GM12878 (cell line): ENCODE results near the gene THBD. TPM values are rescaled to one million over a fixed set of nuclear protein-coding genes. Genes with fewer than 3 reads are reported as not detected.

Experiments
- ATAC-seq: fragments of 200-7000 bp; cut with Tn5 transposase; 3 replicates; pipeline ENCODE4 v1.9.1; 2020; ENCODE audit warnings: mild to moderate bottlenecking, moderate library complexity
- BruUV-seq: library from RNA; stranded (reverse); fragments of 400-500 nt; replicated peaks from 2 replicates; lab custom pipeline; 2021; lab: Mats Ljungman, UMichigan
- CTCF ChIA-PET: fragments of 300-600 bp; sonication (Branson Sonifier 250); formaldehyde crosslinking; extraction: SDS; loops from one replicate; lab custom pipeline; 2021; ENCODE audit warnings: inconsistent platforms; lab: Yijun Ruan, JAX
- POLR2A ChIA-PET: fragments of 350-600 bp; formaldehyde crosslinking; extraction: SDS; loops from one replicate; lab custom pipeline; 2021; ENCODE audit warnings: inconsistent platforms; lab: Charles Lee
- RAD21 ChIA-PET: fragments of 300-600 bp; sonication (Branson Sonifier 250); formaldehyde crosslinking; loops from one replicate; lab custom pipeline; 2023; ENCODE audit warnings: antibody characterized with exemption; ENCODE audit not compliant: unreplicated experiment; lab: Charles Lee
- SMC1A ChIA-PET: fragments of 300-600 bp; sonication (Branson Sonifier 250); formaldehyde crosslinking; loops from one replicate; lab custom pipeline; 2023; ENCODE audit not compliant: unreplicated experiment, uncharacterized antibody; lab: Charles Lee
- DNase-seq: peaks from one replicate; pipeline ENCODE4 v3.0.0-alpha.2; 2011; ENCODE audit warnings: low read depth, low spot score
- FAIRE-seq: peaks from 3 replicates; lab custom pipeline; 2011; peaks lifted over from hg19 to GRCh38; lab: Jason Lieb, UNC
- H2AFZ ChIP-seq: 2 replicates; pipeline ENCODE4 v1.6.0; 2011; ENCODE audit warnings: low read depth, low read length, control low read depth; ENCODE audit not compliant: control insufficient read depth
- H3K27ac ChIP-seq: 2 replicates; pipeline ENCODE4 v1.5.1; 2011; ENCODE audit warnings: control low read depth; ENCODE audit not compliant: control insufficient read depth, insufficient read depth
- H3K27me3 ChIP-seq, 2 experiments: replicated peaks in 1 of 2; 2 replicates each; pipeline versions ENCODE4 v1.6.0 to v1.6.1; 2011; ENCODE audit warnings: low read length in 1 of 2; ENCODE audit not compliant: control insufficient read depth in 2 of 2, insufficient read depth in 2 of 2
- H3K36me3 ChIP-seq, 2 experiments: 2 replicates each; pipeline ENCODE4 v1.5.1; 2011; ENCODE audit warnings: low read length in 1 of 2; ENCODE audit not compliant: control insufficient read depth in 2 of 2, insufficient read depth in 2 of 2
- H3K4me1 ChIP-seq: 2 replicates; pipeline ENCODE4 v1.6.1; 2011; ENCODE audit warnings: mild to moderate bottlenecking, low read length, moderate library complexity, mixed read lengths; ENCODE audit not compliant: control insufficient read depth, insufficient read depth
- H3K4me2 ChIP-seq: 2 replicates; pipeline ENCODE4 v1.6.0; 2011; ENCODE audit warnings: control low read depth; ENCODE audit not compliant: control insufficient read depth, insufficient read depth
- H3K4me3 ChIP-seq: fragments of 200-600 bp; sonication (generic); 2 replicates; pipeline ENCODE4 v1.5.1; 2016
- H3K79me2 ChIP-seq: 2 replicates; pipeline ENCODE4 v1.6.0; 2011; ENCODE audit warnings: low read length; ENCODE audit not compliant: control insufficient read depth, insufficient read depth
- H3K9ac ChIP-seq: 2 replicates; pipeline ENCODE4 v1.8.0; 2011; ENCODE audit warnings: low read length, control low read depth, mixed read lengths; ENCODE audit not compliant: control insufficient read depth, insufficient read depth
- H3K9me3 ChIP-seq: replicated peaks from 3 replicates; pipeline ENCODE4 v1.5.1; 2011; ENCODE audit warnings: mild to moderate bottlenecking, low read length; ENCODE audit not compliant: control insufficient read depth, insufficient read depth
- H4K20me1 ChIP-seq: 2 replicates; pipeline ENCODE4 v1.6.0; 2011; ENCODE audit not compliant: control insufficient read depth, insufficient read depth
- ESRRA ChIP-seq: IDR thresholded peaks from 2 replicates; pipeline ENCODE4 v1.6.1; 2012; ENCODE audit warnings: mild to moderate bottlenecking, low read length, improper control_type of control experiment
- HDAC6 ChIP-seq: fragments of 200-600 bp; sonication (generic); IDR thresholded peaks from one replicate; pipeline ENCODE4 v1.8.0; 2017; ENCODE audit warnings: antibody characterized with exemption; ENCODE audit not compliant: unreplicated experiment
- IKZF1 ChIP-seq: fragments of 450-650 bp; conservative IDR thresholded peaks from 2 replicates; pipeline ENCODE4 v1.6.1; 2017; ENCODE audit warnings: antibody characterized with exemption, mild to moderate bottlenecking
- NFIC ChIP-seq: IDR thresholded peaks from 2 replicates; pipeline ENCODE4 v1.6.1; 2012; ENCODE audit warnings: low read depth, mild to moderate bottlenecking, inconsistent platforms, low read length, moderate library complexity
- PML ChIP-seq: IDR thresholded peaks from 2 replicates; pipeline ENCODE4 v1.6.1; 2012; ENCODE audit warnings: low read length, inconsistent platforms
- SRF ChIP-seq, 2 experiments: IDR thresholded peaks; 2 replicates each; pipeline ENCODE4 v1.6.1; 2011; ENCODE audit warnings: low read depth in 2 of 2, low read length in 2 of 2, mild to moderate bottlenecking in 1 of 2, moderate library complexity in 1 of 2
- ZNF622 ChIP-seq: fragments of 450-650 bp; IDR thresholded peaks from 2 replicates; pipeline ENCODE4 v1.6.1; 2017; ENCODE audit warnings: mild to moderate bottlenecking, inconsistent platforms
- ZSCAN29 ChIP-seq: fragments of 450-650 bp; IDR thresholded peaks from 2 replicates; pipeline ENCODE4 v1.6.1; 2017; ENCODE audit warnings: mild to moderate bottlenecking, moderate library complexity
- WGBS: methylation state at CpG from one replicate; pipeline ENCODE4 v1.1.6; 2016; ENCODE audit warnings: low lambda C conversion rate; ENCODE audit not compliant: insufficient replicate concordance, insufficient coverage; ENCODE audit errors: missing lambda C conversion rate; 5-methylcytosine and 5-hydroxymethylcytosine counted together
- in situ Hi-C: fragments of 300-500 bp; cut with MboI; formaldehyde crosslinking; loops from 9 replicates; pipeline ENCODE4 v1.14.3; 2018; ENCODE audit warnings: mixed read lengths
- intact Hi-C: fragments of 100-400 bp; cut with micrococcal nuclease; formaldehyde crosslinking; loops from one replicate; pipeline ENCODE4 v1.14.2; 2022; ENCODE audit not compliant: unreplicated experiment
- polyA plus RNA-seq, 11 experiments: library from polyadenylated mRNA; depleted of rRNA in 4 of 11; unstranded in 6 of 11; stranded (reverse) in 5 of 11; fragments of >200 nt; fragmentation: Nextera tagmentation in 4 of 11; fragmentation: Illumina TruSeq in 1 of 11; extraction: Ambion mirVana in 4 of 11; extraction: Trizol in 1 of 11; gene quantifications; 1 replicate in 1 of 11; 2 replicates in 10 of 11; pipeline versions ENCODE4 v1.2.1 to v1.2.3, GENCODE V29; 2011 to 2016; ENCODE audit warnings: inconsistent platforms in 2 of 11, missing spikeins in 2 of 11, low read depth in 1 of 11
- total RNA-seq, 4 experiments: library from RNA; depleted of rRNA in 3 of 4; stranded (reverse); fragments of >200 nt in 3 of 4; fragmentation: Illumina TruSeq in 1 of 4; extraction: Trizol in 1 of 4; gene quantifications; 2 replicates each; pipeline versions ENCODE4 v1.2.1 to v1.2.3, GENCODE V29; 2013 to 2021
- TF ChIP-seq, protein P1 (sequence below), 3 experiments: IDR thresholded peaks in 2 of 3; conservative IDR thresholded peaks in 1 of 3; 2 replicates each; pipeline ENCODE4 v1.5.1; 2011; ENCODE audit warnings: low read depth in 3 of 3, low read length in 3 of 3, mild to moderate bottlenecking in 3 of 3, control low read depth in 2 of 3, moderate library complexity in 2 of 3, inconsistent platforms in 1 of 3, mixed read lengths in 1 of 3; ENCODE audit not compliant: control insufficient read depth in 2 of 3, insufficient read depth in 1 of 3; ENCODE audit errors: extremely low read depth in 1 of 3
- TF ChIP-seq, protein P2 (sequence below): fragments of 450-650 bp; IDR thresholded peaks from 2 replicates; pipeline ENCODE4 v1.6.1; 2017; ENCODE audit warnings: borderline replicate concordance
- TF ChIP-seq, protein P3 (sequence below): fragments of 150-350 bp; IDR thresholded peaks from 2 replicates; pipeline ENCODE4 v1.6.1; 2014; ENCODE audit warnings: mild to moderate bottlenecking, low read depth, low read length
- TF ChIP-seq, protein P4 (sequence below): IDR thresholded peaks from 2 replicates; pipeline ENCODE4 v1.6.1; 2012; ENCODE audit warnings: improper control_type of control experiment, low read depth, low read length; ENCODE audit not compliant: insufficient replicate concordance

Gene THBD
- total and polyA plus RNA-seq, 10 of the 15 experiments (the other 5 are each of a cell fraction or from before 2014, with no cell fraction given), result not detected

DNA sequence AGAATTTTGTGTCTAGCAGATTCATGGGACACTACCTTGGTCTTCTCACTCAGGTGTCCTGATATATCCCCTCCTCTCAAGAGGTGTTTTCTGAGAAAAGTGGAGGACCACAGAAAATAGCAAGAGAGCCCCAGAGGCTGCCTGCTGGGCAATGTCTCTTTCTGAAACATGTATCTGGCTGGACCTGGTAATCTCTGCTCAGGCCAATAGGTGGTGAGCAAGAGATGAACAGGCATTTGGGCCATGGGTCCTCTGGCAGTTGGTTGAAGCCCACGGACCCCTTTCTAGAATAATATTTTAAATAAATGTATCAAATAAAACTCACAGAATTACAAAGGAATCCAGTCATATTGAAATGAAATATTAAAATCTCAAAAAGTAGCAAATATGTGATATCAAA is 8.8 kb upstream of the THBD start (continued):
- TF ChIP-seq, protein P1, sequence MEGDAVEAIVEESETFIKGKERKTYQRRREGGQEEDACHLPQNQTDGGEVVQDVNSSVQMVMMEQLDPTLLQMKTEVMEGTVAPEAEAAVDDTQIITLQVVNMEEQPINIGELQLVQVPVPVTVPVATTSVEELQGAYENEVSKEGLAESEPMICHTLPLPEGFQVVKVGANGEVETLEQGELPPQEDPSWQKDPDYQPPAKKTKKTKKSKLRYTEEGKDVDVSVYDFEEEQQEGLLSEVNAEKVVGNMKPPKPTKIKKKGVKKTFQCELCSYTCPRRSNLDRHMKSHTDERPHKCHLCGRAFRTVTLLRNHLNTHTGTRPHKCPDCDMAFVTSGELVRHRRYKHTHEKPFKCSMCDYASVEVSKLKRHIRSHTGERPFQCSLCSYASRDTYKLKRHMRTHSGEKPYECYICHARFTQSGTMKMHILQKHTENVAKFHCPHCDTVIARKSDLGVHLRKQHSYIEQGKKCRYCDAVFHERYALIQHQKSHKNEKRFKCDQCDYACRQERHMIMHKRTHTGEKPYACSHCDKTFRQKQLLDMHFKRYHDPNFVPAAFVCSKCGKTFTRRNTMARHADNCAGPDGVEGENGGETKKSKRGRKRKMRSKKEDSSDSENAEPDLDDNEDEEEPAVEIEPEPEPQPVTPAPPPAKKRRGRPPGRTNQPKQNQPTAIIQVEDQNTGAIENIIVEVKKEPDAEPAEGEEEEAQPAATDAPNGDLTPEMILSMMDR (IDR thresholded peaks at IDR 0.05 in 2 of 3, conservative IDR thresholded peaks at IDR 0.05 in 1 of 3; ENCODE audit: control insufficient read depth in 2 of 3, extremely low read depth in 1 of 3, insufficient read depth in 1 of 3, low read depth in 3 of 3, low read length in 3 of 3), result peak in 2 of 3 experiments; percentile 5 to 26; a peak in 2 of 6 replicates
- TF ChIP-seq NFIC, result no peak
- TF ChIP-seq ZNF622, result no peak

DNA sequence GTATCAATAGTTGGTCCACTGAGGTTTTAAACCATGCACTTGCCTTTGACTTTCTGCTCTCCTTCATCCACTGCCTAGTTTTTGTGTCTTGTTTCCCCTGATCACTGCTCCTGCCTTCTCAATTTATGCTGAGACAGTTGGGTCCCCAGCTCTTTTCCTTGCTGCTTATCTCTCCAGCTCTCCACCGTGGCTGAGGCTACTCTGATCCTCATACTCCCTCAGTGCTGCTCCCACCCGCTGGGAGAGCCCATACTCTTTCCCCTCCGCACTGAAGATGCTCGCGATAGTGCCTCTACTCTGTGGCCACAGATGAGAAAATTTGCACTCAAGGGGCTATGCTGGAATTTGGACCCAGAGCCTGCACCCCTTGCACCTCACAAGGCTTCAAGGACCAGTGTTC is 3.4 kb upstream of the THBD start:
- ChIA-PET CTCF (interaction anchor here (0.6 to 5.3 kb wide), 4 partner anchors 173 to 361 kb away, joined by 3 to 34 read pairs (median 4); no protein-coding TSS in a partner anchor), POLR2A (no interaction called here), RAD21 (interaction anchor here (0.6 to 2.2 kb wide), 2 partner anchors 149 to 193 kb away, joined by 4 to 9 read pairs; no protein-coding TSS in a partner anchor), SMC1A (interaction anchor here (0.5 to 4.8 kb wide), 7 partner anchors 11 to 361 kb away, joined by 3 to 32 read pairs (median 5); no protein-coding TSS in a partner anchor)
- no peaks in the 10 kb centered on the region for H4K20me1 ChIP-seq
- no peak overlapping the region for H3K9ac ChIP-seq
- no peak overlapping the region for H3K4me2 ChIP-seq
- WGBS, result 40% methylated on average over 5 of the region's 5 CpGs
- peaks cover 5 to 8% of the 10 kb centered on the region in 2 experiments; a peak in 3 of 4 replicates for H3K27me3 ChIP-seq
- no peak overlapping the region for H3K27ac ChIP-seq
- no peaks in the 10 kb centered on the region for H3K79me2 ChIP-seq
- ATAC-seq (no peak), FAIRE-seq (no peak), DNase-seq (no peak)
- H3K4me3 ChIP-seq, result no peak overlapping the region
- no peaks in the 10 kb centered on the region for H3K36me3 ChIP-seq
- no peak overlapping the region for H2AFZ ChIP-seq
- no peaks in the 10 kb centered on the region; the same call in 2 of the 3 replicates for H3K9me3 ChIP-seq
- intact Hi-C loops (loop anchor here (5.0 to 10.0 kb wide), 2 partner anchors 149 to 292 kb away; no protein-coding TSS in a partner anchor), in situ Hi-C loops (no loop called here)
- no TSS peak for BruUV-seq
- no peaks in the 10 kb centered on the region for H3K4me1 ChIP-seq
- TF ChIP-seq SRF (IDR thresholded peaks at IDR 0.05; ENCODE audit: low read depth in 2 of 2, low read length in 2 of 2) (no peak), ZSCAN29 (no peak), PML (no peak), IKZF1 (no peak), HDAC6 (no peak), ESRRA (no peak)
- TF ChIP-seq, protein P2, sequence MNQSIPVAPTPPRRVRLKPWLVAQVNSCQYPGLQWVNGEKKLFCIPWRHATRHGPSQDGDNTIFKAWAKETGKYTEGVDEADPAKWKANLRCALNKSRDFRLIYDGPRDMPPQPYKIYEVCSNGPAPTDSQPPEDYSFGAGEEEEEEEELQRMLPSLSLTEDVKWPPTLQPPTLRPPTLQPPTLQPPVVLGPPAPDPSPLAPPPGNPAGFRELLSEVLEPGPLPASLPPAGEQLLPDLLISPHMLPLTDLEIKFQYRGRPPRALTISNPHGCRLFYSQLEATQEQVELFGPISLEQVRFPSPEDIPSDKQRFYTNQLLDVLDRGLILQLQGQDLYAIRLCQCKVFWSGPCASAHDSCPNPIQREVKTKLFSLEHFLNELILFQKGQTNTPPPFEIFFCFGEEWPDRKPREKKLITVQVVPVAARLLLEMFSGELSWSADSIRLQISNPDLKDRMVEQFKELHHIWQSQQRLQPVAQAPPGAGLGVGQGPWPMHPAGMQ, result no peak
- TF ChIP-seq, protein P3, sequence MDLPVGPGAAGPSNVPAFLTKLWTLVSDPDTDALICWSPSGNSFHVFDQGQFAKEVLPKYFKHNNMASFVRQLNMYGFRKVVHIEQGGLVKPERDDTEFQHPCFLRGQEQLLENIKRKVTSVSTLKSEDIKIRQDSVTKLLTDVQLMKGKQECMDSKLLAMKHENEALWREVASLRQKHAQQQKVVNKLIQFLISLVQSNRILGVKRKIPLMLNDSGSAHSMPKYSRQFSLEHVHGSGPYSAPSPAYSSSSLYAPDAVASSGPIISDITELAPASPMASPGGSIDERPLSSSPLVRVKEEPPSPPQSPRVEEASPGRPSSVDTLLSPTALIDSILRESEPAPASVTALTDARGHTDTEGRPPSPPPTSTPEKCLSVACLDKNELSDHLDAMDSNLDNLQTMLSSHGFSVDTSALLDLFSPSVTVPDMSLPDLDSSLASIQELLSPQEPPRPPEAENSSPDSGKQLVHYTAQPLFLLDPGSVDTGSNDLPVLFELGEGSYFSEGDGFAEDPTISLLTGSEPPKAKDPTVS, result no peak
- TF ChIP-seq, protein P4, sequence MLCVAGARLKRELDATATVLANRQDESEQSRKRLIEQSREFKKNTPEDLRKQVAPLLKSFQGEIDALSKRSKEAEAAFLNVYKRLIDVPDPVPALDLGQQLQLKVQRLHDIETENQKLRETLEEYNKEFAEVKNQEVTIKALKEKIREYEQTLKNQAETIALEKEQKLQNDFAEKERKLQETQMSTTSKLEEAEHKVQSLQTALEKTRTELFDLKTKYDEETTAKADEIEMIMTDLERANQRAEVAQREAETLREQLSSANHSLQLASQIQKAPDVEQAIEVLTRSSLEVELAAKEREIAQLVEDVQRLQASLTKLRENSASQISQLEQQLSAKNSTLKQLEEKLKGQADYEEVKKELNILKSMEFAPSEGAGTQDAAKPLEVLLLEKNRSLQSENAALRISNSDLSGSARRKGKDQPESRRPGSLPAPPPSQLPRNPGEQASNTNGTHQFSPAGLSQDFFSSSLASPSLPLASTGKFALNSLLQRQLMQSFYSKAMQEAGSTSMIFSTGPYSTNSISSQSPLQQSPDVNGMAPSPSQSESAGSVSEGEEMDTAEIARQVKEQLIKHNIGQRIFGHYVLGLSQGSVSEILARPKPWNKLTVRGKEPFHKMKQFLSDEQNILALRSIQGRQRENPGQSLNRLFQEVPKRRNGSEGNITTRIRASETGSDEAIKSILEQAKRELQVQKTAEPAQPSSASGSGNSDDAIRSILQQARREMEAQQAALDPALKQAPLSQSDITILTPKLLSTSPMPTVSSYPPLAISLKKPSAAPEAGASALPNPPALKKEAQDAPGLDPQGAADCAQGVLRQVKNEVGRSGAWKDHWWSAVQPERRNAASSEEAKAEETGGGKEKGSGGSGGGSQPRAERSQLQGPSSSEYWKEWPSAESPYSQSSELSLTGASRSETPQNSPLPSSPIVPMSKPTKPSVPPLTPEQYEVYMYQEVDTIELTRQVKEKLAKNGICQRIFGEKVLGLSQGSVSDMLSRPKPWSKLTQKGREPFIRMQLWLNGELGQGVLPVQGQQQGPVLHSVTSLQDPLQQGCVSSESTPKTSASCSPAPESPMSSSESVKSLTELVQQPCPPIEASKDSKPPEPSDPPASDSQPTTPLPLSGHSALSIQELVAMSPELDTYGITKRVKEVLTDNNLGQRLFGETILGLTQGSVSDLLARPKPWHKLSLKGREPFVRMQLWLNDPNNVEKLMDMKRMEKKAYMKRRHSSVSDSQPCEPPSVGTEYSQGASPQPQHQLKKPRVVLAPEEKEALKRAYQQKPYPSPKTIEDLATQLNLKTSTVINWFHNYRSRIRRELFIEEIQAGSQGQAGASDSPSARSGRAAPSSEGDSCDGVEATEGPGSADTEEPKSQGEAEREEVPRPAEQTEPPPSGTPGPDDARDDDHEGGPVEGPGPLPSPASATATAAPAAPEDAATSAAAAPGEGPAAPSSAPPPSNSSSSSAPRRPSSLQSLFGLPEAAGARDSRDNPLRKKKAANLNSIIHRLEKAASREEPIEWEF, result no peak
